Measurements from ENCODE around the gene C6orf47.

C6orf47 gene

GRCh38 chr6:31639043-31639442, 21.5 kb downstream of the C6orf47 start:
- peaks cover under 1% of the 10 kb centered on the region for H3K4me1 Mint-ChIP-seq (ENCODE audit: low read depth)
- H3K36me3 Mint-ChIP-seq (ENCODE audit: low read depth), result peaks cover 51% of the 10 kb centered on the region
- no peak overlapping the region for H3K4me3 Mint-ChIP-seq
- H3K9me3 Mint-ChIP-seq, result no peaks in the 10 kb centered on the region
- no peaks in the 10 kb centered on the region for H3K27me3 Mint-ChIP-seq (ENCODE audit: low read depth)
- H3K27ac Mint-ChIP-seq, result no peak overlapping the region

GRCh38 chr6:31636698-31637596, 23.6 kb downstream of the C6orf47 start:
- Mint-ChIP-seq H3K36me3 (ENCODE audit: low read depth) (peaks cover 49% of the 10 kb centered on the region), H3K27me3 (ENCODE audit: low read depth) (no peaks in the 10 kb centered on the region), H3K9me3 (no peaks in the 10 kb centered on the region), H3K27ac (no peak overlapping the region), H3K4me3 (no peak overlapping the region), H3K4me1 (ENCODE audit: low read depth) (peaks cover 2% of the 10 kb centered on the region)

GRCh38 chr6:31634969-31635575, 25.5 kb downstream of the C6orf47 start:
- Mint-ChIP-seq H3K27ac (no peak overlapping the region), H3K36me3 (ENCODE audit: low read depth) (peaks cover 49% of the 10 kb centered on the region), H3K4me1 (ENCODE audit: low read depth) (peaks cover 2% of the 10 kb centered on the region), H3K27me3 (ENCODE audit: low read depth) (no peaks in the 10 kb centered on the region), H3K4me3 (no peak overlapping the region), H3K9me3 (no peaks in the 10 kb centered on the region)

GRCh38 chr6:31634131-31634530, 26.4 kb downstream of the C6orf47 start:
- H3K4me1 Mint-ChIP-seq (ENCODE audit: low read depth), result peaks cover 2% of the 10 kb centered on the region
- no peak overlapping the region for H3K4me3 Mint-ChIP-seq
- peaks cover 53% of the 10 kb centered on the region for H3K36me3 Mint-ChIP-seq (ENCODE audit: low read depth)
- no peaks in the 10 kb centered on the region for H3K27me3 Mint-ChIP-seq (ENCODE audit: low read depth)
- peak overlapping the region; percentile 50 for H3K27ac Mint-ChIP-seq
- no peaks in the 10 kb centered on the region for H3K9me3 Mint-ChIP-seq

- peaks cover 52% of the 10 kb centered on the region for H3K36me3 Mint-ChIP-seq (ENCODE audit: low read depth)
- H3K4me1 Mint-ChIP-seq (ENCODE audit: low read depth), result peaks cover 2% of the 10 kb centered on the region
- no peaks in the 10 kb centered on the region for H3K27me3 Mint-ChIP-seq (ENCODE audit: low read depth)
- H3K4me3 Mint-ChIP-seq, result no peak overlapping the region
- no peak overlapping the region for H3K27ac Mint-ChIP-seq
- H3K9me3 Mint-ChIP-seq, result no peaks in the 10 kb centered on the region
Observed at GRCh38 chr6:31633447-31633846, 27.1 kb downstream of the C6orf47 start.

- Mint-ChIP-seq H3K27me3 (ENCODE audit: low read depth) (no peaks in the 10 kb centered on the region), H3K4me1 (ENCODE audit: low read depth) (peaks cover 4% of the 10 kb centered on the region), H3K4me3 (no peak overlapping the region), H3K36me3 (ENCODE audit: low read depth) (peaks cover 58% of the 10 kb centered on the region), H3K9me3 (no peaks in the 10 kb centered on the region), H3K27ac (no peak overlapping the region)
Observed at GRCh38 chr6:31632279-31632946, 28.2 kb downstream of the C6orf47 start.

- no peaks in the 10 kb centered on the region for H3K27me3 Mint-ChIP-seq (ENCODE audit: low read depth)
- H3K27ac Mint-ChIP-seq, result no peak overlapping the region
- peaks cover 59% of the 10 kb centered on the region for H3K36me3 Mint-ChIP-seq (ENCODE audit: low read depth)
- H3K4me1 Mint-ChIP-seq (ENCODE audit: low read depth), result peaks cover 7% of the 10 kb centered on the region
- no peaks in the 10 kb centered on the region for H3K9me3 Mint-ChIP-seq
- no peak overlapping the region for H3K4me3 Mint-ChIP-seq
Observed at GRCh38 chr6:31631681-31632278, 28.8 kb downstream of the C6orf47 start.

- H3K4me1 Mint-ChIP-seq (ENCODE audit: low read depth), result peaks cover 7% of the 10 kb centered on the region
- no peaks in the 10 kb centered on the region for H3K9me3 Mint-ChIP-seq
- H3K27ac Mint-ChIP-seq, result no peak overlapping the region
- H3K4me3 Mint-ChIP-seq, result no peak overlapping the region
- H3K36me3 Mint-ChIP-seq (ENCODE audit: low read depth), result peaks cover 59% of the 10 kb centered on the region
- no peaks in the 10 kb centered on the region for H3K27me3 Mint-ChIP-seq (ENCODE audit: low read depth)
Observed at GRCh38 chr6:31631209-31631608, 29.4 kb downstream of the C6orf47 start.

GRCh38 chr6:31630177-31630934, 30.2 kb downstream of the C6orf47 start:
- Mint-ChIP-seq H3K9me3 (no peaks in the 10 kb centered on the region), H3K36me3 (ENCODE audit: low read depth) (peaks cover 63% of the 10 kb centered on the region), H3K4me1 (ENCODE audit: low read depth) (peaks cover 7% of the 10 kb centered on the region), H3K27ac (no peak overlapping the region), H3K27me3 (ENCODE audit: low read depth) (no peaks in the 10 kb centered on the region), H3K4me3 (no peak overlapping the region)

- Mint-ChIP-seq H3K36me3 (ENCODE audit: low read depth) (peaks cover 60% of the 10 kb centered on the region), H3K9me3 (no peaks in the 10 kb centered on the region), H3K4me3 (no peak overlapping the region), H3K4me1 (ENCODE audit: low read depth) (peaks cover 6% of the 10 kb centered on the region), H3K27ac (no peak overlapping the region), H3K27me3 (ENCODE audit: low read depth) (no peaks in the 10 kb centered on the region)
Observed at GRCh38 chr6:31629014-31629413, 31.6 kb downstream of the C6orf47 start.

GRCh38 chr6:31627690-31628287, 32.8 kb downstream of the C6orf47 start:
- Mint-ChIP-seq H3K4me1 (ENCODE audit: low read depth) (peaks cover 9% of the 10 kb centered on the region), H3K27me3 (ENCODE audit: low read depth) (no peaks in the 10 kb centered on the region), H3K36me3 (ENCODE audit: low read depth) (peaks cover 62% of the 10 kb centered on the region), H3K9me3 (no peaks in the 10 kb centered on the region), H3K27ac (no peak overlapping the region), H3K4me3 (no peak overlapping the region)

- Mint-ChIP-seq H3K36me3 (ENCODE audit: low read depth) (peaks cover 68% of the 10 kb centered on the region), H3K27me3 (ENCODE audit: low read depth) (no peaks in the 10 kb centered on the region), H3K27ac (no peak overlapping the region), H3K4me3 (no peak overlapping the region), H3K9me3 (no peaks in the 10 kb centered on the region), H3K4me1 (ENCODE audit: low read depth) (peaks cover 18% of the 10 kb centered on the region)
Observed at GRCh38 chr6:31626952-31627351, 33.6 kb downstream of the C6orf47 start.

GRCh38 chr6:31624070-31624469, 36.5 kb downstream of the C6orf47 start:
- Mint-ChIP-seq H3K4me1 (ENCODE audit: low read depth) (peaks cover 25% of the 10 kb centered on the region), H3K27me3 (ENCODE audit: low read depth) (no peaks in the 10 kb centered on the region), H3K9me3 (no peaks in the 10 kb centered on the region), H3K27ac (no peak overlapping the region), H3K4me3 (no peak overlapping the region), H3K36me3 (ENCODE audit: low read depth) (peaks cover 54% of the 10 kb centered on the region)
